Measurements from ENCODE around the gene MANF.
A peak's percentile ranks its signal among the peaks of the same experiment; 100 is the strongest.

MANF gene

DNA sequence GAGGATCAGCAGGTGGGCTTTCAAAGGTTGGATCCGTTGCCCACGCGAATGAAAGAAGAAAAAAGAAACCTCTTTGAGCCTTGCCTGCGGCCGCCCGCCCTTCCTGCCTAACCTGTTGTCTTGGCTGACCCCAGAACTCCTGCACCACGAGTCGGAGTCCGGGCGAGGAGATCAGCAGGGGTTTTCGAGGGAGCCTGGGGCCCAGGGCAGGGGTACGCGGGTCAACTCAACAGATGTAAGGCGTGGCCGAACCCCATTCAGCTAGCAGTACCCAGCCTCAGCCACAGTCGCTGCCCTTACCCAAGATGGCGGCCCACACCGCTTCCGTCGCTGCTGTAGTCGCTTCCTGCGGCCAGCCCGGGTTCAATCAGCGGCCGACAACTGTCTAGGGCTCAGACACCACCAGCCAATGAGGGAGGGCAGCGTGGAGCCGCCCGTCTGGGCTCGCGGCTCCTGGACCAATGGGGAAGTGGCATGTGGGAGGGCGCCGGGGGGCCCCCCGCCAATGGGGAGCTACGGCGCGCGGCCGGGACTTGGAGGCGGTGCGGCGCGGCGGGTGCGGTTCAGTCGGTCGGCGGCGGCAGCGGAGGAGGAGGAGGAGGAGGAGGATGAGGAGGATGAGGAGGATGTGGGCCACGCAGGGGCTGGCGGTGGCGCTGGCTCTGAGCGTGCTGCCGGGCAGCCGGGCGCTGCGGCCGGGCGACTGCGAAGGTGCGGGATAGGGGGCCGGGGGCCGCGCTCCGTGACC lies at the start of gene MANF:
Gene MANF, plus strand, starts transcription at position 566 of the 748 bp plus-strand sequence. Its CDS starts 52 bp downstream, at position 618.
- TF ChIP-seq, protein P1, sequence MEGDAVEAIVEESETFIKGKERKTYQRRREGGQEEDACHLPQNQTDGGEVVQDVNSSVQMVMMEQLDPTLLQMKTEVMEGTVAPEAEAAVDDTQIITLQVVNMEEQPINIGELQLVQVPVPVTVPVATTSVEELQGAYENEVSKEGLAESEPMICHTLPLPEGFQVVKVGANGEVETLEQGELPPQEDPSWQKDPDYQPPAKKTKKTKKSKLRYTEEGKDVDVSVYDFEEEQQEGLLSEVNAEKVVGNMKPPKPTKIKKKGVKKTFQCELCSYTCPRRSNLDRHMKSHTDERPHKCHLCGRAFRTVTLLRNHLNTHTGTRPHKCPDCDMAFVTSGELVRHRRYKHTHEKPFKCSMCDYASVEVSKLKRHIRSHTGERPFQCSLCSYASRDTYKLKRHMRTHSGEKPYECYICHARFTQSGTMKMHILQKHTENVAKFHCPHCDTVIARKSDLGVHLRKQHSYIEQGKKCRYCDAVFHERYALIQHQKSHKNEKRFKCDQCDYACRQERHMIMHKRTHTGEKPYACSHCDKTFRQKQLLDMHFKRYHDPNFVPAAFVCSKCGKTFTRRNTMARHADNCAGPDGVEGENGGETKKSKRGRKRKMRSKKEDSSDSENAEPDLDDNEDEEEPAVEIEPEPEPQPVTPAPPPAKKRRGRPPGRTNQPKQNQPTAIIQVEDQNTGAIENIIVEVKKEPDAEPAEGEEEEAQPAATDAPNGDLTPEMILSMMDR (IDR thresholded peaks at IDR 0.05; ENCODE audit: low read depth, low read length): no peak
- peak within 1 kb of the TSS; percentile 78 for H3K4me3 ChIP-seq (ENCODE audit: low read depth, low read length)

DNA sequence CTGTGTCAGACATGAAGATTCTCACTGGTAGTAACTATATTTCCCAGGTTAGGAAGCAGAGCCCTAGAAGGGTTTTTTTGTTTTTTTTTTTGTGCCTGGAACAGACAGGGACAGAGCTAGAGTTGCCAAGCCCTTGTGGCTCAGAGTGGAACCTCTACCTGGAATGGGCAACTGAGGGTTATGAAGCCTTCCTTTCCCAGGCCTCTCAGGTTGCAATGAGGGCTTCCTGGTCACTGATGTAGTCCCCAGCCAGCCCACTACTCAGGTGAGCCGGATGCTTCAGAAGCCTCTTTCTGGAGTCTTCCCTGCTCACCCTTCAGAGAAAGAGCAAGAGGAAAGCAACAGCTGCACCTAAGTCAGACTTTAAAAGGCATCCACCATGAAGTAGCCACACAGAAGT lies 48.8 kb upstream of the MANF start:
- TF ChIP-seq, protein P1 (IDR thresholded peaks at IDR 0.05; ENCODE audit: low read depth, low read length): no peak
- H3K4me3 ChIP-seq (ENCODE audit: low read depth, low read length): no peak overlapping the region

DNA sequence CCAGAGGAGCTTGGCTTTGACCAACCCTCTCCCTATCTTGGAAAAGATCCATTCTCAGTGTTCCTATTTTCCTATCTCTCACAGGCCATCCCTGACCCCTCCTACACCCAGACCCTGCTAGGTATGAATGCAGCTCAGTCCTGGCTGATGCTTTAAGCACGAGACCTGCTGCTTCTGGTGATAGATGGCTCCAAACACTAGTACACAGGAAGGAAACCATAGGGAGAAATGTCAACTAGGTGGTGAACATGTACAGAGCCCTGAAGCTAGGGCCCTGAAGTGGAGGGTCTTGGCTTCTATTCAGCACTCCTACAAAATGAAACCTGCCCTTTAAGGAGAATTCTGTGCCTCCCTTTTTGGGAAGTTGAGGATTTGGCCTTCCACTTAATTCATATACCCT lies 47.4 kb upstream of the MANF start:
- TF ChIP-seq, protein P1 (IDR thresholded peaks at IDR 0.05; ENCODE audit: low read depth, low read length): no peak
- H3K4me3 ChIP-seq (ENCODE audit: low read depth, low read length): no peak overlapping the region

DNA sequence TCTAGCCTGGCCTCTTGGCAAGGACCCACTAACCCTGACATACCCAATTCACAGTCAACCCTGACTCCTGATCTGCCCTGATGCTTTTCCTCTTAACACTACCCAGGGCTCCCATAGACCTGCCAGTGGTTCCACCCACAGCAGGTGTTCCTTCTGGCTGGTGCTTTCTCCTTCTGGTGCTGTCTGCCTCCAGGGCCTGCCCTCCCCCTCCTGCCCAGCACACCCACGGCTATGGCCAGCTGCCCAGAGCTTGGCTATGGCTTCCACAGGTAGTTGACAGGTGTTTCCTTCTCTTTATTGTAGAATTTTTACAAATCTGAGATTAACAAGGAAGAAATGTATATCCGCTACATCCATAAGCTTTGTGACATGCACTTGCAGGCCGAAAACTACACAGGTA lies 46.5 kb upstream of the MANF start:
- H3K4me3 ChIP-seq (ENCODE audit: low read depth, low read length): no peak overlapping the region

DNA sequence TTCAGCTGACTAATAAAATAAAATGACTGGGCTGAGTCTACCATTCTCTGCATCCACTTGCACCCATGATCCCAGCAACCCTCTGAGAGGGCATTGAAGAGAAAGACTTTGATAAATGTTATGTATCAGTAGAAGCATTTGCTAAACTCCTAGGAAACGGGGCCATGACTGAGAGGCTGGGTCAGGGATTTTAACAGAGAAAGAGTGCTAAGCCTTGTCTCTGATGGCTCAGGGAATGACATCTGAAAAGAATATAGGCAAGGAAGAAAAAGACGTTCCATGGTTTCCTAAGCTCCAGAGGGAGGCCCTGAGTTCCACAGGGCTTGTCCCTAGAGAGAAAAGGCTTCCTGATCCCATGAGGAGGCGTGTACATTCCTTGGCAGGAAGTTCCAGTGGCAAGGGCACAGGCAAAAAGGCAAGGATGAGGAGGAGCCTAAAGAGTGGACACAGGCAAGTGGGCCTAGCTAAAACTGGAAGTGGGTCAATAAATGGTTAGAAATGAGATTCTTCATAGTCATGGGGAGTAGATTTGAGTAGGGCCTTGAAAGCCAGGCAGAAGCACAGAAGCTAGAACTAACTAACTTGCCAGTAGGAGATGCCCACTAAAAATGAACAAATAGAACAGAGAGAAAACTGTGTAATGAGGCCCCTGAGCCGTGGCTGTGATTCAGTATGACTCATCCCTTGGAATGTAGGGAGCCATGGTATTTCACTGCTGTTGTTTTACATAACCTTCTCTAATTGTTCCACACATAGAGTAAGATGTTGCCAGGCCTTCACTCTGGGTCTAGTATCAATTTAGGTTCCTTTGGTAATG lies 44.9 kb upstream of the MANF start:
- H3K4me3 ChIP-seq (ENCODE audit: low read depth, low read length): no peak overlapping the region; the same call in 1 of the 2 replicates
- TF ChIP-seq, protein P1 (IDR thresholded peaks at IDR 0.05; ENCODE audit: low read depth, low read length): no peak

More for the DNA sequence above, 46.5 kb upstream of the MANF start:
- TF ChIP-seq, protein P1 (IDR thresholded peaks at IDR 0.05; ENCODE audit: low read depth, low read length): no peak

DNA sequence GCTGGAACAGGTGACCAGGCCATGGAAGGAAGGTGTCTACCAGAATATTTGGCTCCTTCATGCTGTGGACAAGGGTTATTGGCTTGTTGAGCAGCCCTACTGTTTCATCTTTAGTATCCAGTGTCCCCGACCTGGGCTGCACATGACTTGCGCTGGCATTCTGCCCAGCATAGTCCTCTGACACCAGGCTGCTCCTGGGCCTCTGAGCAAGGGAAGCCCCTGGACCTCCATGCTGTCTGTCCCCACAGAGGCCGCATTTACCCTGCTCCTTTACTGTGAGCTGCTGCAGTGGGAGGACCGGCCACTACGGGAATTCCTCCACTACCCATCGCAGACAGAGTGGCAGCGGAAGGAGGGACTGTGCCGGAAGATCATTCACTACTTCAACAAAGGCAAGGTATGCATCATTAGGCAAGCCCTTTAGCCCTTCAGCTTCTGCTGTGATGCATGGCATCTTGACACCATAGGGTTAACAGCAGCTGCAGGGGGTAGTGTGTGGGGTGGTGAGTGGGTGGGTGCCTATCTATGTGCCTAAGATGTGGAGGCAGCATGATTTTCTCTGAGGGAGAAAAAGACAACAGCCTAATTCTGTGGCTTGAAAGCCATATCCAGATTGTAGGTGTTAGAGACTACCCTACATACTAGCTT lies 44.0 kb upstream of the MANF start:
- TF ChIP-seq, protein P1 (IDR thresholded peaks at IDR 0.05; ENCODE audit: low read depth, low read length): no peak
- no peak overlapping the region for H3K4me3 ChIP-seq (ENCODE audit: low read depth, low read length)
